ENCODE measurements around the gene ZHX3.

Gene ZHX3

GRCh38 chr20:41300886-41301285 is 16.6 kb downstream of the ZHX3 start:
- H3K27ac Mint-ChIP-seq, result no peak overlapping the region
- peaks cover 6% of the 10 kb centered on the region for H3K4me1 Mint-ChIP-seq
- H3K27me3 Mint-ChIP-seq, result no peaks in the 10 kb centered on the region
- H3K9me3 Mint-ChIP-seq, result no peaks in the 10 kb centered on the region
- DNase-seq (no peak), ATAC-seq (no peak)
- H3K4me3 Mint-ChIP-seq, result no peak overlapping the region

- DNase-seq (no peak), ATAC-seq (no peak)
- Mint-ChIP-seq H3K4me1 (peaks cover 6% of the 10 kb centered on the region), H3K27me3 (no peaks in the 10 kb centered on the region), H3K4me3 (no peak overlapping the region), H3K27ac (no peak overlapping the region), H3K9me3 (no peaks in the 10 kb centered on the region)
Observed at GRCh38 chr20:41300383-41300782, 17.1 kb downstream of the ZHX3 start.

- H3K9me3 Mint-ChIP-seq, result no peaks in the 10 kb centered on the region
- DNase-seq, result no peak
- no peaks in the 10 kb centered on the region for H3K27me3 Mint-ChIP-seq
- no peak for ATAC-seq
- H3K4me3 Mint-ChIP-seq, result no peak overlapping the region
- no peak overlapping the region for H3K27ac Mint-ChIP-seq
- peaks cover 6% of the 10 kb centered on the region for H3K4me1 Mint-ChIP-seq
Observed at GRCh38 chr20:41299899-41300298, 17.6 kb downstream of the ZHX3 start.

- Mint-ChIP-seq H3K27me3 (no peaks in the 10 kb centered on the region), H3K4me3 (no peak overlapping the region), H3K27ac (no peak overlapping the region), H3K9me3 (no peaks in the 10 kb centered on the region), H3K4me1 (peaks cover 6% of the 10 kb centered on the region)
- no peak for ATAC-seq
- DNase-seq, result no peak
Observed at GRCh38 chr20:41293269-41294037, 24.1 kb downstream of the ZHX3 start.

- ATAC-seq, result no peak
- H3K27me3 Mint-ChIP-seq, result no peaks in the 10 kb centered on the region
- H3K9me3 Mint-ChIP-seq, result peaks cover 9 to 16% of the 10 kb centered on the region in 2 donors
- no peaks in the 10 kb centered on the region for H3K4me1 Mint-ChIP-seq
- no peak for DNase-seq
- no peak overlapping the region for H3K27ac Mint-ChIP-seq
- no peak overlapping the region for H3K4me3 Mint-ChIP-seq
Observed at GRCh38 chr20:41290804-41291389, 26.6 kb downstream of the ZHX3 start.

- Mint-ChIP-seq H3K4me3 (no peak overlapping the region), H3K4me1 (no peaks in the 10 kb centered on the region), H3K27me3 (no peaks in the 10 kb centered on the region), H3K9me3 (peaks cover 9 to 16% of the 10 kb centered on the region in 2 donors), H3K27ac (no peak overlapping the region)
- ATAC-seq (peak; percentile 43), DNase-seq (no peak)
Observed at GRCh38 chr20:41287327-41287726, 30.2 kb downstream of the ZHX3 start.

- peaks cover 9 to 16% of the 10 kb centered on the region in 2 donors for H3K9me3 Mint-ChIP-seq
- no peaks in the 10 kb centered on the region for H3K27me3 Mint-ChIP-seq
- DNase-seq (no peak), ATAC-seq (no peak)
- H3K27ac Mint-ChIP-seq, result no peak overlapping the region
- no peaks in the 10 kb centered on the region for H3K4me1 Mint-ChIP-seq
- H3K4me3 Mint-ChIP-seq, result no peak overlapping the region
Observed at GRCh38 chr20:41286240-41286851, 31.2 kb downstream of the ZHX3 start.

- H3K4me3 Mint-ChIP-seq, result no peak overlapping the region
- H3K4me1 Mint-ChIP-seq, result peaks cover 19% of the 10 kb centered on the region
- H3K27me3 Mint-ChIP-seq, result no peaks in the 10 kb centered on the region
- DNase-seq, result no peak
- no peak for ATAC-seq
- no peak overlapping the region for H3K27ac Mint-ChIP-seq
- H3K9me3 Mint-ChIP-seq, result no peaks in the 10 kb centered on the region
Observed at GRCh38 chr20:41279546-41280225, 37.8 kb downstream of the ZHX3 start.

- Mint-ChIP-seq H3K9me3 (no peaks in the 10 kb centered on the region), H3K4me3 (no peak overlapping the region), H3K27ac (no peak overlapping the region), H3K4me1 (peaks cover 19% of the 10 kb centered on the region), H3K27me3 (no peaks in the 10 kb centered on the region)
- ATAC-seq, result no peak
- DNase-seq, result no peak
Observed at GRCh38 chr20:41278936-41279335, 38.6 kb downstream of the ZHX3 start.

- ATAC-seq, result no peak
- no peaks in the 10 kb centered on the region for H3K9me3 Mint-ChIP-seq
- no peak for DNase-seq
- H3K4me1 Mint-ChIP-seq, result peaks cover 19% of the 10 kb centered on the region
- no peaks in the 10 kb centered on the region for H3K27me3 Mint-ChIP-seq
- no peak overlapping the region for H3K4me3 Mint-ChIP-seq
- H3K27ac Mint-ChIP-seq, result no peak overlapping the region
Observed at GRCh38 chr20:41277049-41277448, 40.5 kb downstream of the ZHX3 start.

GRCh38 chr20:41276317-41276751 is 41.2 kb downstream of the ZHX3 start:
- H3K27ac Mint-ChIP-seq, result peak overlapping the region; percentile 31 to 61
- no peak for DNase-seq
- H3K9me3 Mint-ChIP-seq, result no peaks in the 10 kb centered on the region
- peak overlapping the region; percentile 55 to 64 for H3K4me3 Mint-ChIP-seq
- no peaks in the 10 kb centered on the region for H3K27me3 Mint-ChIP-seq
- peaks cover 19% of the 10 kb centered on the region for H3K4me1 Mint-ChIP-seq
- no peak for ATAC-seq

GRCh38 chr20:41275301-41275731 is 42.2 kb downstream of the ZHX3 start:
- no peak for ATAC-seq
- Mint-ChIP-seq H3K27me3 (no peaks in the 10 kb centered on the region), H3K4me1 (peaks cover 18% of the 10 kb centered on the region), H3K4me3 (no peak overlapping the region), H3K9me3 (no peaks in the 10 kb centered on the region), H3K27ac (no peak overlapping the region)
- DNase-seq, result no peak

GRCh38 chr20:41274152-41274551 is 43.4 kb downstream of the ZHX3 start:
- H3K27ac Mint-ChIP-seq, result no peak overlapping the region
- no peaks in the 10 kb centered on the region for H3K9me3 Mint-ChIP-seq
- ATAC-seq, result no peak
- H3K4me3 Mint-ChIP-seq, result no peak overlapping the region
- no peak for DNase-seq
- H3K27me3 Mint-ChIP-seq, result no peaks in the 10 kb centered on the region
- H3K4me1 Mint-ChIP-seq, result peaks cover 8% of the 10 kb centered on the region

GRCh38 chr20:41273445-41273844 is 44.1 kb downstream of the ZHX3 start:
- DNase-seq, result no peak
- Mint-ChIP-seq H3K4me1 (peaks cover 8% of the 10 kb centered on the region), H3K27ac (no peak overlapping the region), H3K27me3 (no peaks in the 10 kb centered on the region), H3K4me3 (no peak overlapping the region), H3K9me3 (no peaks in the 10 kb centered on the region)
- no peak for ATAC-seq

- H3K27ac Mint-ChIP-seq, result no peak overlapping the region
- peaks cover 8% of the 10 kb centered on the region for H3K4me1 Mint-ChIP-seq
- H3K9me3 Mint-ChIP-seq, result no peaks in the 10 kb centered on the region
Observed at GRCh38 chr20:41272339-41272738, 45.2 kb downstream of the ZHX3 start.

More at GRCh38 chr20:41272339-41272738, 45.2 kb downstream of the ZHX3 start:
- Mint-ChIP-seq H3K4me3 (no peak overlapping the region), H3K27me3 (no peaks in the 10 kb centered on the region)
- ATAC-seq (no peak), DNase-seq (no peak)

Data from stimulated activated naive CD8-positive, alpha-beta T cell treated with anti-CD3 and anti-CD28 coated beads, Interleukin-15, amount 100 ng/mL, for 72 hours (primary cell).